GM19438 (cell line): Measurements from ENCODE around the gene ABCB10.
"Not testable (repeated sequence)": the region's sequence is repeated elsewhere in the genome, so short reads cannot be mapped to it uniquely, and the experiment has no call there.

Experiments
- ATAC-seq: cut with Tn5 transposase; IDR thresholded peaks from one replicate; pipeline ENCODE4 v1.9.1; 2021; ENCODE audit warnings: low read depth; ENCODE audit not compliant: unreplicated experiment

ABCB10 gene

GRCh38 chr1:229480495-229480894, 78.0 kb downstream of the ABCB10 start:
- no peak for ATAC-seq

- peak; percentile 78 for ATAC-seq
Observed at GRCh38 chr1:229479660-229480399, 78.7 kb downstream of the ABCB10 start.

GRCh38 chr1:229478852-229479251, 79.7 kb downstream of the ABCB10 start:
- ATAC-seq: peak; percentile 63

- not testable (repeated sequence) for ATAC-seq
Observed at GRCh38 chr1:229475859-229476258, 82.6 kb downstream of the ABCB10 start.

GRCh38 chr1:229474509-229474908, 84.0 kb downstream of the ABCB10 start:
- no peak for ATAC-seq

GRCh38 chr1:229471175-229471574, 87.3 kb downstream of the ABCB10 start:
- ATAC-seq: no peak

- ATAC-seq: no peak
Observed at GRCh38 chr1:229470406-229471043, 88.0 kb downstream of the ABCB10 start.

GRCh38 chr1:229466887-229467286, 91.6 kb downstream of the ABCB10 start:
- ATAC-seq: no peak
